Sciatic nerve (tissue), 2 donors: ENCODE results near the gene ZDHHC17. TPM values are rescaled to one million over a fixed set of nuclear protein-coding genes. Genes with fewer than 3 reads are reported as not detected.

Experiments
- ATAC-seq: fragments of 200-7000 bp; cut with Tn5 transposase; one replicate; pipeline ENCODE4 v1.9.1; 2020; ENCODE audit warnings: mild to moderate bottlenecking, moderate library complexity
- DNase-seq: peaks from one replicate; pipeline ENCODE4 v3.0.0-alpha.2; 2020; ENCODE audit warnings: low spot score
- intact Hi-C: fragments of 100-400 bp; cut with DNase I; formaldehyde crosslinking; loops from one replicate; pipeline ENCODE4 v1.14.2; 2022
- total RNA-seq: library from RNA; stranded (reverse); fragmentation: NEBNext Ultra II Directional; extraction: Animal tissue kit (Norgen Biotek cat#: 25700); gene quantifications from one replicate; pipeline ENCODE4 v1.2.1, GENCODE V29; 2021
- donor health status: DM: no; HTN: no; CAD: no.
- donor health status: DM: no; HTN: no; CAD: no.

ZDHHC17 gene
- total RNA-seq, 1 donor from 2014 or later, result 67.3 TPM

DNA sequence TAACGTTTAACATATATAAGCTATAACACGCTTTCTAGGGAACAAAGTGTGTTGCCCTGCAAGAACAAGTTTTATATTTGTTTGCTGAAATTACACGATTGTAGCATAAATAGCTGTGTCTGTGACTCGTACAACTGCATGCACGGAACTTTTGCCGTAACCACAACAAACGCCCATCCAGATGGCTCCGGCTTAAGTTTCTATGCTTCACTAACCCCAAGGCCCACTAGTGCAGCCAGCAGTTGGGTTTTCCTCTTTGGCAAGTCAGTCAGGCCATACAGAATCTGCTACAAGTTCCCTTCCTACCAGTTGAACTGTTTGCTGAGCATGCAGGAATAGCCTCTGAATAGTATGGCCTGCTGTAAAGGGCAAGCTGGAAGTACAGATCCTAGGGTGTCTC lies 102.8 kb downstream of the ZDHHC17 start:
- peak; percentile 69 for ATAC-seq
- no peak for DNase-seq
- intact Hi-C loops, result no loop called here

DNA sequence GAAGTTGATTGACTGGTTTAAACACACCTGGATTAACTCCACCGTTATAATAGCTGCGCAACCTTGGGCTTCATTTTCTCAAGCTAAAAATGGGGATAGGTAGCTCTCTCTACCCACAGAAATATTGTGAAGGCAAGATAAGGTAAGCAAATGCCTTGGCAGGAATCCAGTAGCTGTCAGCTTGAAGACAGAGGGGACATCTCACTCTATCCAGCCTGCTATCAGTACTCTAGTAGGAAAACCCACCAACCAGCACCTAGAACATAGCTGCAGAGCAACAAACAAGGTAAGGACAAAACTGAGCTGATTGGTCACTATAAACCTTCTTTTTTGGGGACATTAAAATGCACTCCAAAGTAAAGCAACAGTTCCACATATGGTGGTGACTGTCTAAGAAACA lies 107.2 kb downstream of the ZDHHC17 start:
- ATAC-seq (no peak), DNase-seq (no peak)
- intact Hi-C loops, result no loop called here

DNA sequence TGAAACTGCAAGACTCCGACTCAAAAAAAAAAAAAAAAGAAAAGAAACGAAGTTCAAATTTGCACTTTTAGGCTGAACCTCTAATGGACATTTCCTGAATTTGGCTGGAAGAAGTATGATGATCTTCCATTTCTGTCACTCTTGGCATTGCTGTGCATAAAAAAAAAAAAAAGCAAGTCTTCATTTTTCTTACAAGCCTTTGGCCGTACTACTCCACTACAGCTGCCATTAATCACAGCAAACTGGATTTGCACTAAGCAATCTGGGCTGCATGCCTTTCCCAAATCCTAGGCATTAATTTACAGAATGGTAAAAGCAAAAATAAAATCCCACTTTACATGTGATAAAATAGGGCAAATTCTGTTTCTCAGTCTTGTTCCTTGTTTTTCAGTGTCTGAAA lies 107.8 kb downstream of the ZDHHC17 start:
- no peak for DNase-seq

DNA sequence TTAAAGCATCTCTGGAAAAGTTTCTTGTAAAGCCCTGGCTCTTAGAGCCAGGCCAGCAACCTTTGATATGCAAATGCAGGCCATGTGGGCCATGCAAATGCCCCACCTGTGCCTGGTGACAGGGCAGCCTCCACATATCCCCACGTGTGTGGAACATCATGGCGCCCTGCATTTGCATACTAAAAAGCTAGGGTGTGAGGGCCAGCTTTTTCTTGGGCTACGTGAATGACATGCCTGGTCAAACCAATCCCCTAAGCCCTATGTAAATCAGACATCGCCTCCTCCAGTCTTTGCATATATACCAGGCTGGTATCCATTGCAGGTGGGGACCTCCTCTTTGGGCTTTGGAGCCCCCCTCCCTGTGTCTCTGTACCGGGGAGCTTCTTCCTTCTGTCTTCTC lies 108.5 kb downstream of the ZDHHC17 start:
- ATAC-seq, result no peak
- no peak for DNase-seq
- intact Hi-C loops, result no loop called here

More for the DNA sequence above, 107.8 kb downstream of the ZDHHC17 start:
- peak; percentile 26 for ATAC-seq
- intact Hi-C loops, result no loop called here

DNA sequence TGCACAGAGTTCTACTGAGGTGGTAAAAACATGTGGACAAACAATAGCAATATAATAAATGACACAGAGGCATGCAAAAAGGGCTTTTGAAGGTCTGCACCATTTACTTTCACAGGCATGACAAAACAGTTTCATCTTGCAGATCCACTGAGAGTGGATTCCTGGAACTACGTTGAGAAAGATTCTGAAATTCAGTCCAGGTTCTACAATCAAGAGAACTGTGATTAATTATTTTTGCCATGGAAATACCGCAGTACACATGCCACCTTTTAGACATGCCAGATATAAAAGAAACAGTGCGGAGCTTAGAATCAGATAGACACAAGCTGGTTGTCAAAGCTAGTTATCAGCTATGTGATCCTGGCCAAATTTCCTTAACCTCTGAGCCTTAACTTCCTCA lies 110.1 kb downstream of the ZDHHC17 start:
- ATAC-seq (no peak), DNase-seq (no peak)
- intact Hi-C loops, result no loop called here

DNA sequence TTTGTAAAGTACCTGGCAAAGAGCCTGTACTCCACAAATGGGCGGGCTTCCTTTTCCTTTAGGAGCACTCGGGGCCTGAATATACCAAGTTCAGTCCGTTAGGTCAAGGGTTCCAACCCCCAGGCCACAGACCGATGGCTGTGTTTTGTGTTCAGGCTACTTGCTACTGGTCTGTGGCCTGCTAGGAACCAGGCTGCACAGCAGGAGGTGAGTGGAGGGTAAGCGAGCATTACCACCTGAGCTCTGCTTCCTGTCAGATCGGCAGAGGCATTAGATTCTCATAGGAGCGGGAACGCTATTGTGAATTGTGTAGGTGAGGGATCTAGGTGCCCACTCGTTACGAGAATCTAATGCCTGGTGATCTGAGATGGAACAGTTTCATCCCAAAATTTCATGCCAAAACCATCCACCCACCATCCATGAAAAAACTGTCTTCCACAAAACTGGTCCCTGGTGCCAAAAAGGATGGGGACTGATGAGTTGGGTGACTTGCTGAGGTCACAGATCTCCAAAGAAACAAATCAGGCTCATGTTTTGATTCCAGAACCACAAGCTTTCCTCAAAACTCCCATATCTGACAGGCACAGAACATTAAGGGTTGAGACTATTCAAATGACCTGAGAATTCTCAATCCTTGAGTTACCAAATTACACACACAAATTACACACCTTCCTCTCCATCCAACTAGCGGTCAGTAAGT lies 110.7 kb downstream of the ZDHHC17 start:
- DNase-seq (no peak), ATAC-seq (no peak)
- intact Hi-C loops, result no loop called here

DNA sequence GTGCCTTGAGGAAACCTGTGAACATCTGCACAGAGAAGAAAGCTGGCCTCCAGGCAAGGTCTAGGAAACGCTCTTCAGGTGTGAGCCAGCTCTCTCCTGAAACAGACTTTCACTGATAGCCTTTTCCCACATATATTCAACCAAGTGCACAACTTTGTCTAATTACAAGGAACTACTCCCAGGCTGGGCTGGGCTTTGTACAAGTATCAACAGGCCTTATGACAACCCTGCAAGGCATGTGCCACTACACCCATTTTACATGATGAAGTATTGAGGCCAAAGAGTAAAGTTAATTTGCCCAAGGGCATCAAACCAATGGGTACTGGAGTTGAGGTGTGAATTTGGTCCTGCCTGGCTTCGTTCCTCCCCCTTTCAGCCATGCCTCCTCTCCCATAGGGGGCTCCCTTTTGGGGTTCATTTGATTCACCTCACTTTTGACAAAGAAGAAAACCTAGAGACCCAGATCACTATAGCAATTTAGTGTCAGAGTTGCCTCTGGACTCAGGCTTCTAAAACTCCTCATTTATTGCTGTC lies 112.8 kb downstream of the ZDHHC17 start:
- intact Hi-C loops, result no loop called here
- DNase-seq (no peak), ATAC-seq (no peak)

DNA sequence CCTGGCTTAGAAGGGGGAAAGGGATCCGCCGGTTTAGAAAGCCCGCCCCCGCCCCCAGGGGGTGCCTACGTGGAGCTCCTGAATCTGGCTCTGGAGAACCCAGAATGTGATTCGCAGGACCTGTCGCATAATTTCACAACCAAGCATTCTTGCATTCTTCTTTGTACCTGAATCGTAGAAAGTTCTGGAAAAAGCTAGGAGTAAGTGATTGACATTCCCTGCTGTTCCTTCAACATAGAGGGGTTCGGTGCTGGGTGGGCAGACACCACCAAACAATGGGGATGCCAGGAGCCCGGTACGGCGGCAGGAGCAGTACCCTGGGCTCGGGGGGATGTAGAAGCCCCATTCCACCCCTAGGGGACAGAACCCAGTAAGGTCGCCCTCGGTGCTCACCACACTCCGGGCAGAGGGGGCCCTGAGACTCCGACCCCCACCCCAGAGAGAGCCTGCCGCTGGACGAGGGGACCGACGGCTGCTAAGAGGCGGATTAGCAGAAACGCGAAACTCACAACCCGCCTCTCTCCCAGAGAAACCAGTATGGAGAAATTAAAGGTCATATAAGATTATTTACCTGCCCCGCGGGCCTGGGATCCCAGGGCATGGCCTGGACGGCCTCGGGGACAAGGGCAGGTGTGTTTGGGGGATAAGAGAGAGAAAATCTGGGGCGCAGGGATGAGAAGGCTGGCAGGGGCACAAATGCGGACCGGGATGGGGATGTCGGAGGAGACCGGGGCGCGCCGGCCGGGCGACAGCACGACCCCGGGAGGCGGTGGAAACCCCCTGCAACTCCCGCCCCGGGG lies 114.4 kb downstream of the ZDHHC17 start:
- ATAC-seq (peak; percentile 5), DNase-seq (no peak)
- intact Hi-C loops, result no loop called here

DNA sequence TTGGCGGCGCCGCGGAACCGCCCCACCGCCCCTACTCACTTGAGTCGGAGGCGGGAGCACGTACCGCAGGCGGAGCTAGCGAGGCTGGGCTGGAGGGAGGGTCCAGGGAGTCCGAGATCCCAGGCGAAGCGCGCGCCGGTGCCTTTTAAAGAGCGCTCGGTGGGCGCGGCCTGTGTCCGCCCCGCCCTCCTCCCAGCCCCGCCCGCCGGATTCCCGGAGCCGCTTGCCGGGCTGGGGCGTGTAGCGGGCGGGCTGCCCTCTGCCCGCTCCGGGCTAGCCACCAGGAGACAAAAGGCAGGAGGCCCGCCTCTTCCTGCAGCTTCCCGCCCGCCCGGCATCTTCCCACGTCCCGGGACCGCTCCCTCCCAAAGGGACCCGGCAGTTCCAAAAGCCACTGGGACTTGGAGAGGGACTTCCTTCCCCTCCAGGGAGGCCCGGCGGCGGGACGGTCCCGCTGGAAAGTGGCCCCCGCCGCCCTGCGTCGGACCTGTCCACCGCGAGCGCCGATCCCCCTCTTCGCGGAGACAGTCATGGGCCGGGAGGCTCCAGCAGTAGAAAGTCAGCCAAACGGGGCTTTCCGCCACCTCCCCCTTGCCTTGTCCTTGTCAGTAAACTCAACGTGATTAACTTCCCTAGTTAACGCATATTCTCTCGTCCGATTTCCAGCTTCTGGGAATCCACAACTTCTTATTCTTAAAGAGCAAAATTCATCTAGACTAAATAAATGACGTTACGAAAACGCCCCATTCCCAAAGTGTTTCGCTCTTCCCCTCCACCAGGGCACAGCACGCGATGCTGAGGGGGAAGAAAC lies 115.2 kb downstream of the ZDHHC17 start, which contains the start of gene CSRP2:
TSS of gene CSRP2 (minus strand) at position 121 of the 811 bp plus-strand sequence. CDS start 12,759 bp downstream, outside the sequence.
- ATAC-seq, result peak; percentile 97
- peak; percentile 95 for DNase-seq

DNA sequence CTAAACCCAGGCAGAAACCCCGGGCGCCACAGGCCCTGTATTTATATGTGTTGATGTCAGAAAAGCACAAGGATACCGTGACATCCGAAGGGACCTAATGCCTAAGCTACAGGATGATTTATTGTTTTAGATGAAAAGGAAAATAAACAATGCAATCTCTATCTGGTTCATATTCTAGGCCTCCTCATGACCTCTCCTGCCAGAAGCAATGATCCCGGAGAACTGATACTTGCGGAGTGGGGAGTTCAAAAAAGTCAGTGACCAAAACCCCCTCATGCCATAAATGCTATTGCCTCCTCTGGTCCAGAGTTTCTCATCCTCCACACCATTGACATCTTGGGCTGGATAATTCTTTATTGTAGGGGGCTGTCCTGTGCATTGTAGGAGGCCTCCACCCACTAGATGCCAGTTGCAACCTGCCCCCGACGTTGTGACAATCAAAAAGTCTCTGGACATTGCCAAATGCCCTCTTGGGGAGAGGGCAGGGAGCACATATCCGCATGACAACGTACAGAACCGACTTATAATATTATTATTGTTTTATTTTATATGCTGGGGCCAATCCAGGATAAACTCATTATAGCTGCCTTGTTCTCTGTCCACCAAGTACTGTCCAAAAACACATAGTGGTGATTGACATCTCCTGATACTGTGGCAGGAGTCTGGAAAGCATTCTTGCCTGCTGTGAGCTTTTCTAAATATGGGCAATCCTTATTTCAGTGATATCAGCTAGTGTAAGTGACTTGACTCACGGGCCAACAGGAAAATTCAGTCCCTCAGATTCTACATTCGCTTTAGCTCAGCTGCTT lies 116.0 kb downstream of the ZDHHC17 start:
- intact Hi-C loops, result no loop called here
- ATAC-seq, result no peak
- no peak for DNase-seq

More for the DNA sequence above, 115.2 kb downstream of the ZDHHC17 start, which contains the start of gene CSRP2:
- intact Hi-C loops, result no loop called here

DNA sequence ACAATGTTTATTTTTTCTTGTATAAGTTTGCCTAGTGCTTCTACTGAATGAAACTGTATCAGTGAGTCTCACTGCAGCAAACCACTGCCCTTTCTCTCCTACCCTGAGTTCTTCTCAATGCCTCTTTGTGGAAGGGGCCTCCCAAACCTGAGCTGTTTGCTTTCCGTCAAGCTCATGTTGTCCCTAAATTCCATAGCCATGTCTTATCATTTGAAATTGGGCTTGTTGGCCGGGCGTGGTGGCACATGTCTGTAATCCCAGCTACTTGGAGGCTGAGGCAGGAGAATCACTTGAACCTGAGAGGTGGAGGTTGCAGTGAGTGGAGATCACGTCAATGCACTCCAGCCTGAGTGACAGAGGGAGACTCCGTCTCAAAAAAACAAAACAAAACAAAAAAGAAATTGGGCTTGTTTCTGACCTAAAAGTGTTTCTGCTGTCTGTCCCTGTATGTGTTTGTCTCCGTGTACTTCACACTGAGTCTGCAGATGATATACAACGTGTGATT lies 116.7 kb downstream of the ZDHHC17 start:
- ATAC-seq, result no peak
- intact Hi-C loops, result no loop called here
- no peak for DNase-seq

DNA sequence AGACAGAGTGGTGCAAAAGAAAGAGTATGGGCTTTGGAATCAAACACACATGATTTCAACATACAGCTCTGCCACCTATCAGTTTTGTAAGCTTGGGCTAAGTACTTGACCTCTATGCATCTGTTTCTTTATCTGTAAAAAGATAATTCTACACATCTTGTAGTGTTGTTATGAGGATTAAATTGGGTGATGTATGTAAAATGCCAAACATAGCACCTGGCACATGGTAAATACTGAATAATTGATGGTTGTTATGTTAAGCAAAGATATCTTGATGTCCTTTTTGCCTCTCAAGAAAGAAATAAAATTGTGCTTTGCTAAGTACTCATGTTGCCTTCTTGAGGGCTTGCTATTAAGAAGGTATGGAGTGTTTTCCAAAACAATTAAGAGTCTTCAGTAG lies 117.2 kb downstream of the ZDHHC17 start:
- intact Hi-C loops, result no loop called here
- no peak for DNase-seq
- ATAC-seq, result no peak

DNA sequence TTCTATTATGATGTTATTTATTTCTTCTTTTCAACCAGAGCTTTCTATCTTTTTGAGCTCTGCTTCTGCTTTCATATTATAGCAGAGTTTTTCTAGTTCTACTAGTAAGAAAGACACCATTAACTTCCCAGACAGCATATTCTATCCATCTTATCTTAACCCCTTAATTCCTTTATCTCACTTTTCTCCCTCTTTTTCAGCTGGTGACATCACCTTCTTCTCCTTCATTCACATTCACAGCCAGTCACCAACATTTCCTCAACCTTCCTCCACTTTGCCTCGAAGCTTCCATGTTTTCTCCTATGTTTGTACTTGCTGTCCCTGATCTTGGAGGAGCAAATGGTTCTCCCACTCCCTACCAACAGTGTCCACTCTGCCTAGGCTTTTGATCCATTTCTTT lies 118.5 kb downstream of the ZDHHC17 start:
- ATAC-seq (no peak), DNase-seq (no peak)
- intact Hi-C loops, result no loop called here

DNA sequence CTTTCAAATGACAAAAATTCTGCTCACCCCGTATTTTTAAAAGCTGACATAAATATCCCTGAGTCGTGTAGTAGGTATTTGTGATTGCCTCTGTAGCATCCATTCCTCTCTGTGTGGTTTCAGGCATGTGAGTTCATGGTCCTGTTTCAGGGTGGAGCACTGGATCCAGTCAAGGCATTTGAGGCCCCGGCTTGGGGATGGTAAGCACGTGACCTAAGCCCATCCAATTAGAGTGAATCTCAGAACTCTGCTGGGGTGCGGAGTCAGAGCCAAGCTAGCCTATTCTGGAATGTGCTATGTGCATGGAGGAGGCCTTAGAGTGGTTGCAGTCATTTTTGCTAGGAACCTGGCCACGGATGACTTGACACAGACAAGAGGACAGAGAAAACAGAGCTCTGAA lies 119.2 kb downstream of the ZDHHC17 start:
- ATAC-seq, result no peak
- intact Hi-C loops, result no loop called here
- no peak for DNase-seq

DNA sequence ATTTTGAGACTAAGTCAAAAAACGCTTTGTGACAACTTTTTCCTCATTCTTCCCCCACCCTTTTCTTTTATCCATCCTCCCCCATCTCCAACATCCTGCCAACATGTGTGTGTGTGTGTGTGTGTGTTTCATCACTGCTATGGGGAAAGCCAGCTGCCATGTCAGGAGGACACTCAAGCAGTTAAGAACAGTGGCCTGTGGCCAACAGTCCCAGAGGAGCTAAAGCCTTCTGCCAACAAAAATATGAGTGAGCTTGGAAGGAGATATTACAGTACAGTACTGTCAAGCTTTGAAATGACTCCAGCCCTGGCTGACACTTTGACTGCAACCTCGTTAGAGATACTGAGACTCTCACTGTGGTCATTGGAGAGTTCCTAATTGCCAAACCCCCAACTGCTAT lies 119.9 kb downstream of the ZDHHC17 start:
- peak; percentile 65 for DNase-seq
- ATAC-seq, result peak; percentile 48

DNA sequence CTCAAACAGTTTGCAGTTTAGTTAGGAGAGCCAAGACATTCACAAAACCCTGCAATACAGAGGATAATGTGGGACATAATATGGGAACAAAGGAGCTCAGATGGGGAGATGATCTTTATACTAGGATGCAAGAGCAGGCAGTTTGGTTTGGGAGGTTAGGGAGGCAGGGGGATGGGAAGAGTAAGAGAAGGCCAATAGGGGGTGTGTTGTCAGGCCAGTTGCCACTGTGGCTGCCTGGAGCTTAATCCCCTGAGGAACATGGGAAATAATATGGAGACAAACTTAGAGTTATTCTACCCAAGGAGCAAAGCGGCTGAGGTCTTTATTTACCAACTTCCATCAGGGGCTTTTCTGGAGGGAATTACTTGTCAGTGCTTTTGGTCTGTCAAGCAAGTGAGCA lies 124.9 kb downstream of the ZDHHC17 start:
- ATAC-seq (no peak), DNase-seq (no peak)
- intact Hi-C loops, result no loop called here

More for the DNA sequence above, 119.9 kb downstream of the ZDHHC17 start:
- intact Hi-C loops, result no loop called here

DNA sequence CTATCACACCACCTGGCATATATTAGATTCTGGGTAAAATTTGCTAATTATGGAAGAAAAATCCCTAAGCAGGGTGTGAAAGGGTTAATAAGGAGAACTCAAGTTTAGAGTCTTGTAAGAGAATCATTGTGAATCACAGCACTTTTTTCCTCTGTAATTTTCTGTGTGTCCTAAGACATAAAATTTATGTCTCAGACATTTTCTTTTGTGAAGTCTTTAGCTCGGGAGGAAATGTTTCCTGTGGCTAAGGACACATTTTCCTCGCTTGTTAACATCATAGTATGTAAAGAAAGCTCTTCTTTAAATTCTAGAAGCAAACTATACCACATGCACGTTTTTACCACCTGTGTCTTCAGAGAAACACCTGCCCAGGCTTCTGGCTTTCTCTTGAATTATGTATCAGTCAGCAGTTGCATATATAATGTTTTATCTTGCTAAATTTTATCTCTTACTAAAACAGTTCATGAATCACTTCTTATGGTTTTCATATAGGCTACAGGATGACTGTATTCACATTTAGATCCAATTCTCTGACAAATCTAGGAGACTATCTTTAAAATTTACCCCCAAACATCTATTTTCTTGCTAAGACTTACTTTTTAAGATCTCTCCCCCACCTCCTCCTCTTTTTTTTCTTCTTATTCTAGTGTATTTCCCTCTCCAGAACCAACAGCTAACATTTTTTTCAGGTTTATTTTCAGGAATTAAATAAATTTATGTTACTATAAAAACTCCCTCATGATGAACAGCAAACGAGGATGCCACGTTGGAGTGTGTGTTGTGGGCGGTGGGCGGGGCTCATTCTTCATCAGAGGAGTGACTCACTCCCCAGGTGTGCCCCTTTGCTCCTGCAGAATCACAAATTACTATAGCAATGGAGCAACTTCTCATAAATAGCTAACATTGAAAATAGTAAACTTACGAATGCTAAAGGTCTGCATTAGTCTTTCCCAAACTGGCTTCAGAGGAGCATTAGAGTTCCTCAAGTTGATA lies 126.5 kb downstream of the ZDHHC17 start:
- no peak for ATAC-seq
- intact Hi-C loops, result no loop called here

More for the DNA sequence above, 126.5 kb downstream of the ZDHHC17 start:
- no peak for DNase-seq
